Glutamatergic neuron (in vitro differentiated cells): ENCODE measurements around the gene NDUFS1. TPM values are rescaled to one million over a fixed set of nuclear protein-coding genes. Genes with fewer than 3 reads are reported as not detected.

Experiments used
- DNase-seq: peaks from one replicate; pipeline ENCODE4 v3.0.0; 2022
- H3K27ac Mint-ChIP-seq: one replicate; pipeline ENCODE4 v1.8.0; 2020; ENCODE audit warnings: mild to moderate bottlenecking, mixed read lengths, inconsistent platforms; ENCODE audit not compliant: unreplicated experiment
- H3K27me3 Mint-ChIP-seq: one replicate; pipeline ENCODE4 v1.8.0; 2020; ENCODE audit warnings: mild to moderate bottlenecking, moderate library complexity, mixed read lengths, inconsistent platforms; ENCODE audit not compliant: unreplicated experiment
- H3K36me3 Mint-ChIP-seq: one replicate; pipeline ENCODE4 v1.8.0; 2020; ENCODE audit warnings: mild to moderate bottlenecking, mixed read lengths, inconsistent platforms; ENCODE audit not compliant: unreplicated experiment
- H3K4me1 Mint-ChIP-seq: one replicate; pipeline ENCODE4 v1.8.0; 2020; ENCODE audit warnings: mild to moderate bottlenecking, low read depth, mixed read lengths, inconsistent platforms; ENCODE audit not compliant: unreplicated experiment
- H3K4me3 Mint-ChIP-seq: one replicate; pipeline ENCODE4 v1.8.0; 2020; ENCODE audit warnings: mild to moderate bottlenecking, mixed read lengths, inconsistent platforms; ENCODE audit not compliant: unreplicated experiment
- H3K9me3 Mint-ChIP-seq: one replicate; pipeline ENCODE4 v1.8.0; 2020; ENCODE audit warnings: mild to moderate bottlenecking, moderate library complexity, mixed read lengths, inconsistent platforms; ENCODE audit not compliant: unreplicated experiment
- total RNA-seq: library from RNA; stranded (reverse); fragmentation: NEBNext Ultra II Directional; extraction: Animal tissue kit (Norgen Biotek cat#: 25700); gene quantifications from one replicate; pipeline ENCODE4 v1.2.1, GENCODE V29; 2021; ENCODE audit not compliant: unreplicated experiment
- TF ChIP-seq, protein P1 (sequence below): fragments of 200-600 bp; sonication (generic); IDR thresholded peaks from one replicate; pipeline ENCODE4 v1.5.0; 2021; ENCODE audit not compliant: partially characterized antibody, unreplicated experiment

The NDUFS1 gene
- total RNA-seq, 1 donor from 2014 or later: 114 TPM

DNA sequence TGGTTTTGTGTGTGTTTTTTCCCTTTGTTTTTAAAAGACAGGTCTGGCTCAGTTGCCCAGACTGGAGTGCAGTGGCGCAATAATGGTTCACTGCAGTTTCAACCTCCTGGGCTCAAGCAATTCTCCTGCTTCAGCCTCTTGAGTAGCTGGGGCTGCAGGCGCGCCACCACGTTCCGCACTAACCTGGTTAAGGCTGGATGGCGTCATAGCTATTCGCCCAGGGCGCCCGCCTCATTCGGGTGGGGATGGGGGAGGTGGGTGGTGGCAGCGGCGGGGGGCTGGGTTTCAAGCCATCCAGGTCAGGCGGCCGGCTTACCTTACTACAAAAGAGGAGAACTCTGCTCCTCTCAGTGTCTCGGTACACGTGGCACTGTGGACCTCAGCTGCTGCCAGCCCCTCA, 43.2 kb upstream of the NDUFS1 start:
- Mint-ChIP-seq H3K4me1 (no peaks in the 10 kb centered on the region), H3K27ac (no peak overlapping the region), H3K27me3 (peaks cover 1% of the 10 kb centered on the region), H3K4me3 (no peak overlapping the region), H3K36me3 (no peaks in the 10 kb centered on the region), H3K9me3 (no peaks in the 10 kb centered on the region)
- DNase-seq: no peak
- TF ChIP-seq, protein P1, sequence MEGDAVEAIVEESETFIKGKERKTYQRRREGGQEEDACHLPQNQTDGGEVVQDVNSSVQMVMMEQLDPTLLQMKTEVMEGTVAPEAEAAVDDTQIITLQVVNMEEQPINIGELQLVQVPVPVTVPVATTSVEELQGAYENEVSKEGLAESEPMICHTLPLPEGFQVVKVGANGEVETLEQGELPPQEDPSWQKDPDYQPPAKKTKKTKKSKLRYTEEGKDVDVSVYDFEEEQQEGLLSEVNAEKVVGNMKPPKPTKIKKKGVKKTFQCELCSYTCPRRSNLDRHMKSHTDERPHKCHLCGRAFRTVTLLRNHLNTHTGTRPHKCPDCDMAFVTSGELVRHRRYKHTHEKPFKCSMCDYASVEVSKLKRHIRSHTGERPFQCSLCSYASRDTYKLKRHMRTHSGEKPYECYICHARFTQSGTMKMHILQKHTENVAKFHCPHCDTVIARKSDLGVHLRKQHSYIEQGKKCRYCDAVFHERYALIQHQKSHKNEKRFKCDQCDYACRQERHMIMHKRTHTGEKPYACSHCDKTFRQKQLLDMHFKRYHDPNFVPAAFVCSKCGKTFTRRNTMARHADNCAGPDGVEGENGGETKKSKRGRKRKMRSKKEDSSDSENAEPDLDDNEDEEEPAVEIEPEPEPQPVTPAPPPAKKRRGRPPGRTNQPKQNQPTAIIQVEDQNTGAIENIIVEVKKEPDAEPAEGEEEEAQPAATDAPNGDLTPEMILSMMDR: no peak

DNA sequence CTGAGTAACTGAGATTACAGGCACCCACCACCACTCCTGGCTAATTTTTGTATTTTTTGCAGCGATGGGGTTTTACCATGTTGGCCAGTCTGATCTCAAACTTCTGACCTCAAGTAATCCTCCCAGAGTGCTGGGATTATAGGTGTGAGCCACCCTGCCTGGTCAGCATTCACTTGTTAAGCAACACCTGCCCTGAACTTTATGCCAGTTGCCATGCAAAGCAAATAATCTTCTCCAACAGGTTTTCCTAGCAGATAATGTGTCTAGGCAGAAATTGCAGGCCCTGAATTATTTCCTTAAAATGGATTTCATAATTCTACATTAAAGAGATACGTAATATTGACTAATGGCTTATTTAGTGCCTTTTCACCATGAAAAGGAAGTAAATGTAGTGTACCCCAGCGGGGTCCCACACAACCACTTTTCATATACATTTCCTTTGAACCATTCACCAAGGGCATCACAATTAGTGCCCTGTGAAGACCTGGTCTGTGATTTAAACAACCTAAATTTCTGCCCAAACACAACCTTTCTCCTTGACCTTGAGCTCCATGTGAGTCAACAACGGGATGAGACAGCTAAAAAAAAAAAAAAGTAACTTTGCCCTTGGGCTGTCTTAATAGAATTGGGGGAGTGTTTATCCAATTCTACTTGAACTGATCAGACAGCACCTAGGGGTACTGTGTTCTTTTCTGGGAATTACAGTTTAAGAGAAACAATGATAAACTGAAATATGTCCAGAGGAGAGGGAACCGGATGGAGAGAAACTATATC, 42.0 kb upstream of the NDUFS1 start:
- H3K27ac Mint-ChIP-seq: no peak overlapping the region
- no peaks in the 10 kb centered on the region for H3K9me3 Mint-ChIP-seq
- H3K4me3 Mint-ChIP-seq: no peak overlapping the region
- TF ChIP-seq, protein P1: no peak
- no peaks in the 10 kb centered on the region for H3K36me3 Mint-ChIP-seq
- peaks cover 1% of the 10 kb centered on the region for H3K27me3 Mint-ChIP-seq
- H3K4me1 Mint-ChIP-seq: no peaks in the 10 kb centered on the region
- no peak for DNase-seq

DNA sequence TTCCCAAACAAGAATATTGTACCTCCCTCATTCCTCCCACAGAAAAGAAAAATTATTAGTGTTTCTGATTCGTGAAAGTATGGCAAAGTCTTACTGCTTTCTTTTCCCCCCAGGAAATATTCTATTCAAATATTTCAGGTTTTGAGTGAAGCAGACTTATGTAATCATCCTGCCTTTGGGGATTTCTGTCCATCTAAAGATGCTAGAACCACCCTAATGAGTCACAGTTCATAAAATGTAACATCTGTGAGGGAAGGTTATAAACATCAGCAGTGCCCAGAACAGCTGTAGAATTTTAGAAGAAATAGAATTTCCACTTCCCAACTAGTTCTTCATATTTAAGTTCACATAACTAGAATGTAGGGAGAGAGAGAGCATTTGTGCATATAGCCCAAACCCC, 39.4 kb upstream of the NDUFS1 start:
- H3K27me3 Mint-ChIP-seq: peaks cover 1% of the 10 kb centered on the region
- DNase-seq: no peak
- H3K4me3 Mint-ChIP-seq: no peak overlapping the region
- TF ChIP-seq, protein P1: no peak
- no peak overlapping the region for H3K27ac Mint-ChIP-seq
- no peaks in the 10 kb centered on the region for H3K4me1 Mint-ChIP-seq
- no peaks in the 10 kb centered on the region for H3K36me3 Mint-ChIP-seq
- no peaks in the 10 kb centered on the region for H3K9me3 Mint-ChIP-seq

DNA sequence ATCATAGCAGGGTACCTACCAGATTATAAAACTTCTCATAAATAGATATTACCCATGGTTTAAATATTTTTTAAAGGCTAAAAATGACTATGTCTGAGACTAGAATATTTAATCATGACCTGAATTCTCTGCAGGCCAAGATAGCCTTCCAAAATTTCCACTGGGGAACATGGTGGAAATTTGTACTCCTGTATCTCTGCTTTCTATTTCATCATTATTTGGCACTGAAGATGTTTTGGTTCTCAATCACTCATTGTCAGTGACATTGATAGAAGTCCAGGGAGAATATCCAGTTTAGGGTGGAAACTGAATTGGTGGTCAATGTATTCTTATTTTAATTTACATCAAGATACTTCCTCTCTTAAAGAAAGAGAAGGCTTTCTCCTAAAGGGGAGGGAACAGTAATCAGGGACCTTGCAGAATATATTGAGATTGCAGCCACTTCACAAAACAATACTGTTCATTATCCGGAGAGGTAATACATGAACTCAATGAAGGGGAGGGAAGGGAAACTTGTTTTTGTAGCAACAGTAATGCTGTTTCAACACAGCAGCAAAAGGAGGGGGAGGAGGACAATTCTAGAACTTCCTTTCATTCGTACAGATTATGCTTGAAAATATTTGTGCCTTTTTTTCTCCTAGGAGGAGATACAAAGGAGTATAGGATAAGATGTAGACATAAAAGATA, 34.6 kb upstream of the NDUFS1 start:
- no peak for DNase-seq
- Mint-ChIP-seq H3K27me3 (no peaks in the 10 kb centered on the region), H3K4me3 (no peak overlapping the region), H3K9me3 (peaks cover 2% of the 10 kb centered on the region), H3K27ac (no peak overlapping the region), H3K4me1 (no peaks in the 10 kb centered on the region), H3K36me3 (no peaks in the 10 kb centered on the region)
- TF ChIP-seq, protein P1: no peak

DNA sequence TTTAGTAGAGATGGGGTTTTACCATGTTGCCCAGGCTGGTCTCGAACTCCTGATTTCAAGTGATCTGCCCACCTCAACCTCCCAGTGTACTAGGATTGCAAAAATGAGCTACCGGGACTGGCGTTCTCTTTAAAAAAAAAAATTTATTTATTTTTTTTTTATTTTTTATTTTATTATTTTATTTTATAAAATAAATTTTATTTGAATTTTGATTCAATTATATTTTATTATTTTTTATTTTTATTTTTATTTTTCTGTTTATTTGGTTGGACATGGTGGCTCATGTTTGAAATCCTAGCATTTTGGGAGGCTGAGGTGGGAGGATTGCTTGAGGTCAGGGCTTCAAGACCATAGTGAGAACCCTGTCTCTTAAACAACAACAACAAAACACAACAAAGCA, 32.9 kb upstream of the NDUFS1 start:
- no peak for DNase-seq
- H3K36me3 Mint-ChIP-seq: no peaks in the 10 kb centered on the region
- no peaks in the 10 kb centered on the region for H3K27me3 Mint-ChIP-seq
- H3K4me3 Mint-ChIP-seq: no peak overlapping the region
- TF ChIP-seq, protein P1: no peak
- H3K9me3 Mint-ChIP-seq: peaks cover 2% of the 10 kb centered on the region
- H3K27ac Mint-ChIP-seq: no peak overlapping the region
- no peaks in the 10 kb centered on the region for H3K4me1 Mint-ChIP-seq
